ENCODE measurements around the gene RAP2A.

DNA sequence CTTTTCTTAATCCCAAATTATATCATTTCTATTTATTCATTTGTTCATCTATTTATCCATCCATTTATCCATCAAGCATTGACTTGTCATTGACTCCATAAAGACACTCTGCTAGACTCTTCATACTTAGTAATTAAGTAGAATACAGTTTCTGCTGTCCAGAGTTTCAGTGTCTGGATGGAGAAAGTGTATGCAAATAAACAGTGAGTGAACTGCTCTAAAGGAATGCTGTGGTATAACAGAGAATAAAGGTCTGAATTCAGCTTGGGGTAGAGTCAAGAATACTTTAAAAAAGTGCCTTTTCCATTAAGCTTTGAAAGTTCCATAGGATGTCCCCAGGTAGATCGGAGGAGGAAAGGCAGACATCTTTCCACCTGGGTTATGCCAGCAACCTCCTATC is 51.4 kb downstream of the RAP2A start:
- TF ChIP-seq, protein P1, sequence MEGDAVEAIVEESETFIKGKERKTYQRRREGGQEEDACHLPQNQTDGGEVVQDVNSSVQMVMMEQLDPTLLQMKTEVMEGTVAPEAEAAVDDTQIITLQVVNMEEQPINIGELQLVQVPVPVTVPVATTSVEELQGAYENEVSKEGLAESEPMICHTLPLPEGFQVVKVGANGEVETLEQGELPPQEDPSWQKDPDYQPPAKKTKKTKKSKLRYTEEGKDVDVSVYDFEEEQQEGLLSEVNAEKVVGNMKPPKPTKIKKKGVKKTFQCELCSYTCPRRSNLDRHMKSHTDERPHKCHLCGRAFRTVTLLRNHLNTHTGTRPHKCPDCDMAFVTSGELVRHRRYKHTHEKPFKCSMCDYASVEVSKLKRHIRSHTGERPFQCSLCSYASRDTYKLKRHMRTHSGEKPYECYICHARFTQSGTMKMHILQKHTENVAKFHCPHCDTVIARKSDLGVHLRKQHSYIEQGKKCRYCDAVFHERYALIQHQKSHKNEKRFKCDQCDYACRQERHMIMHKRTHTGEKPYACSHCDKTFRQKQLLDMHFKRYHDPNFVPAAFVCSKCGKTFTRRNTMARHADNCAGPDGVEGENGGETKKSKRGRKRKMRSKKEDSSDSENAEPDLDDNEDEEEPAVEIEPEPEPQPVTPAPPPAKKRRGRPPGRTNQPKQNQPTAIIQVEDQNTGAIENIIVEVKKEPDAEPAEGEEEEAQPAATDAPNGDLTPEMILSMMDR (IDR thresholded peaks at IDR 0.05): no peak
- no peak for TF ChIP-seq POLR2A (IDR thresholded peaks at IDR 0.05)

Data from body of pancreas (tissue), 4 donors.